Left kidney (tissue), 2 donors: Measurements from ENCODE around the gene CLSTN1. TPM values are rescaled to one million over a fixed set of nuclear protein-coding genes. Genes with fewer than 3 reads are reported as not detected.

Experiments used
- DNase-seq: peaks from one replicate; pipeline ENCODE4 v3.0.0-alpha.2; 2013
- polyA plus RNA-seq: library from polyadenylated mRNA; unstranded; fragments of 120-200 nt; gene quantifications from one replicate; pipeline ENCODE4 v1.2.1, GENCODE V29; 2013; ENCODE audit not compliant: insufficient read length

CLSTN1 gene
- polyA plus RNA-seq, 1 donor, result 151 TPM

GRCh38 chr1:9687120-9687873 is 136.5 kb downstream of the CLSTN1 start:
- peak; percentile 64 for DNase-seq

GRCh38 chr1:9684801-9685200 is 139.0 kb downstream of the CLSTN1 start:
- DNase-seq, result no peak

- DNase-seq, result no peak
Measured at GRCh38 chr1:9680828-9681227, 142.9 kb downstream of the CLSTN1 start.

- DNase-seq, result no peak
Measured at GRCh38 chr1:9680091-9680490, 143.7 kb downstream of the CLSTN1 start.

Other genes starting within 250 kb of the CLSTN1 start
- gene TMEM201, start 235.1 kb downstream of the CLSTN1 start, polyA plus RNA-seq, result 17.1 TPM
- gene PIK3CD, start 172.2 kb downstream of the CLSTN1 start, polyA plus RNA-seq, result 7.0 TPM
- 28.4 TPM for gene CTNNBIP1, start 86.3 kb upstream of the CLSTN1 start, polyA plus RNA-seq
- 77.7 TPM for gene LZIC, start 119.4 kb upstream of the CLSTN1 start, polyA plus RNA-seq
- 24.4 TPM for gene NMNAT1, start 119.5 kb upstream of the CLSTN1 start, polyA plus RNA-seq
- gene RBP7, start 173.3 kb upstream of the CLSTN1 start, polyA plus RNA-seq, result 15.3 TPM
- gene UBE4B, start 209.0 kb upstream of the CLSTN1 start, polyA plus RNA-seq, result 61.1 TPM